Stimulated activated CD4-positive, alpha-beta T cell treated with anti-CD3 and anti-CD28 coated beads, TNF-alpha, amount 100 ng/mL, for 48 hours (primary cell): ENCODE results near the gene UNK.

Experiments
- DNase-seq, 3 donors: peaks; one replicate each; pipeline ENCODE4 v3.0.0-alpha.2; 2020; ENCODE audit warnings: low read depth in 3 of 3

The UNK gene

GRCh38 chr17:75832652-75833400 lies 48.2 kb downstream of the UNK start:
- DNase-seq: no peak

DNA sequence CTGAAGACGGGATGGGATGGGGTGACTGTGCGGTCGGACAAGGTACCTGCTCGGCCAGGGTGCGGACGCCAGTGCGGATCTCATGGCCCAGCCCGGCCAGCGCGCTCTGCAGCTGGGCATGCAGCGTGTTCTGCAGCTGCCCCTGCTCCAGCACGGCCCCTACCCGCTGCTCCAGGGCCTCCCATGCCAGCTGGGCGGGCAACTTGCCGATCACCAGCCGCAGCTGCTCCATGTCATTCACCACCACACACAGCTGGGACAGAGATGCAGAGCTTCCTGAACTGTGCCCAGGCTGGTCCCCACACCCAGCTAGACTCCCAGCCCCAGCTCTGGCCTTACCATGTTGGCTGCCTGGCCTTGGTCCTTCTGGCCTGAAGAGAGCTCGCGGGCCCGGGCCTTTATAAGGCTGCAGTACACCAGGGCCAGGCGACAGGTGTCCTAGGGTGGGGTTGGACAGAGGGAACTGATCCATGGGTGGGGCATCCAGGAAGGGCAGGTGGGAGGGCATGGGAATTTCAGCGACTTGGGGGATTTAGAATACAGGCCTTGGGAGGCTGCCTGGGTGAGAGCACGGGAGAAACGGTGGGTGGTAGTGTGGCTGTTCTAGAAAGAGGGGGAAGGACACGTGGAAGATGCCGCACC lies 49.8 kb downstream of the UNK start:
- no peak for DNase-seq

DNA sequence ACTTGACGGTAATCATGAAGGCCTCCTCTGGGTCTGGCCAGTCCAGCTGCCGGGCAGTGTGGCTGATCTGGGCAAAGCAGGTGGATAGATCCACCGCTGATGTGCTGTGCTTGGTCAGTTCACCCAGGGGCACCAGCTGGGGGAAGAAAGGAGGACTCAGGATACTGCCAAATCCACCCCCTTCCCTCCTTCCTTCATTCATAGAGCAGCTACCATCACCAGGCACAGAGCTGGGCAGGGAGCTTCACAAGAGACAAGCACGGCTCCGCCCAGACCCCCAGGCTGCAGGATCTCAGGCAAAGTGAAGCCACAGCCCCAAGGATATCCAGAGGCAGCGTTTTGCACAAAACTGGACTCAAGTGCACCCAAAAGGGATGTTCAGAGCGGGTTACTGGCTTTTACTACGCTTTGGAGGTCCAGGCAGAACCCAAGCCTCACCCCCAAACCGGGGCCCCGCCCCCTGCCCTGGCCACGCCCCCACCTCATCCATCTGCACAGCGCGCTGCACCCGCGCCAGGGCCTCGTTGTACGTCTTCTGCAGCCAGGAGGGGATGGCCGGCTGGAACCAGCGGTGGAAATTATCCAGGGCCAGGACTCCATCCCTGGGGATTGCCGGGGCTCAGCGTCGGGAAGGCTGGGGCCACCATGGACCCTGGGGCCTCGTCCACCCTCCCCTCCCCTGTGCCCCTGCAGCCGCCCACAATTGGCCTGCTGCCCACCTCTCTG lies 50.5 kb downstream of the UNK start:
- no peak for DNase-seq

DNA sequence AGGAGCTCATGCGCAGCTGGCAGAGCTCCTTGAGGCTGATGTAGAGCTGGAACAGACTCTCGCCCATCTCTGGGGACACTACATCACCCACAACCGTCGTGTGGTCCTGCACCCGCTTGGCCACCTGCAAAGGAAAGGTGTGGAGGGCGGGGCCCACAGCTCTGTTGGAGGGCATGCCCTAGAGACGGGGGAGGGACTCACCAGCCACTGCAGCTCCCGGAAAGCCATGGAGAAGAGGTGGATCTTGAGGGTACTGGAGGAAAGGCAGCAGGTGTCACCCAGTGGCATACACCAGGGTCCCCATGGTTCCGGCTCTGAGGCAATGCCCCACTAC lies 51.0 kb downstream of the UNK start:
- no peak for DNase-seq

GRCh38 chr17:75836605-75837004 lies 52.0 kb downstream of the UNK start:
- no peak for DNase-seq

- DNase-seq: no peak
Measured at GRCh38 chr17:75837899-75838298, 53.3 kb downstream of the UNK start.

DNA sequence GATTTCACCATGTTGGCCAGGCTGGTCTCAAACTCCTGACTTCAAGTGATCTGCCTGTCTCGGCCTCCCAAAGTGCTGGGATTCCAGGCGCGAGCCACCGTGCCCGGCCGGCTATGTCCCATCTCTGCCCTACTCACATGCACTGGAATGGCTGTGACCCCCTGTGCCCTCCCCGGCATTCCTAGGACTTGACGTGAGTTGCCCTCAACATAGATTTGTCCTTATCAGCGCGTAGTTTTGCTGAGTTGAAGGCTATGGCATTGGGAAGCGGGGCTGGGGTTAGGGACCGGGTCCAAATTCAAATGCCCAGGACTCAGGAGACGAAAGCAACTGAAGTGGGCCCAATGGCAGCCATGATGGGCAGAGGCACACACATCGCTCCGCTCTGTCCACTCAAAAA lies 53.8 kb downstream of the UNK start:
- no peak for DNase-seq

DNA sequence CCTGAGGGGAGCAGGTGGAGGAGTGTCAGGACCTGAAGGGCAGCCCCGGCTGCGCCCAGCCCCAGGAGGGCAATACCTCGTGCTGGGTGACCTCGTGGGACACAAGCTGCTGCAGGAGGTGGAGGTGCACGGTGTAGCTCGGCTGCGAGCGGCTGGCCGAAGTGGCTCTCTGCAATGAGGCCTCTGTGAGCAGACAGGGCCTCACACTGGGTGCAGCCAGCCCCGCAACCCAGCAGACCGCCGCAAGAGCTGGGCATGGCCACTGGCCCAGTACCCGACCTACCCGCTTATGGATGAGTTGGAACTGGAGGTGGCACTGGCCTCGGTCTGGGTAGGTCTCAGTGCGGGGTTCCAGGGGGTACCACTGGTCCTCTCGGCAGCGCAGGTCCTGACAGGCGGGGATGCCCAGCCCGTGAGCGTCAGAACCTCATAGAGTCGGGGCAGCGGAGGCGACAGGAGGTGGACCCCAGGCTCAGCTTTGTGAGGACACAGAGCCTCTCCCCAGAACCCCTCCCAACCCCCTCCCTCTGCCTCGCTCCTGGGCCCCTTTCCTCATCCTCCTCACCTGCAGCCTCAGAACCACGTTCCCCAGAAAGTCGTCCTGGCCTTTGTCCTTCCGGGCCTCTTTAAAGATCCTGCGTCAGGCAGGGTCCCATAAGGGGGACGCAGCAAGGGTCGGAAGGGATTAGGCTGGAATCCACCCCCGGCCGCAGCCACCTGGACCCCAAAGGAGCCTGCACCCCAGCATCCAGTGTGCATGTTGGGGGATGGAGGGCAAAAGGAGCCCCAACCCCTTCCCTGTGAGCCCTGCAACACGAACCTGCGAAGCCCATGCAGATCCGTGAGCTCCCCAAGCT lies 55.6 kb downstream of the UNK start:
- DNase-seq: no peak

DNA sequence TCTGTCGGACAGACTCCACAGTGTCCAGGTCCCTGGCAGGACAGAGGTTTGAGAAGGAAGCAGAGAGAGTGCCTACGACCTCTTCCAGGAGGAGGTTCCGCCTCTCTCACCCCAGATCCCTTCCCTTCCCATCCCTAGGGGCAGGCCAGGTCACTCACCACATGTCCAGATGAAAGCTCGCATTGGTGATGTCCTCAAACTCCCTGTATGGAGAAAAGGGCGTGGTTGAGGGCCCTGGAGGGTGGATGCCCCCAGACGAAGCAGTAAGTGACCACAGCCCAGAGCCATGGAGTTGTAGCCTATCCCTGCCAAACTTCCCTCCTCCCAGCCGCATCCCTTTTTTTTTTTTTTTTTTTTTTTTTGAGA lies 56.2 kb downstream of the UNK start:
- DNase-seq: no peak

GRCh38 chr17:75842411-75842810 lies 57.8 kb downstream of the UNK start:
- DNase-seq: no peak

DNA sequence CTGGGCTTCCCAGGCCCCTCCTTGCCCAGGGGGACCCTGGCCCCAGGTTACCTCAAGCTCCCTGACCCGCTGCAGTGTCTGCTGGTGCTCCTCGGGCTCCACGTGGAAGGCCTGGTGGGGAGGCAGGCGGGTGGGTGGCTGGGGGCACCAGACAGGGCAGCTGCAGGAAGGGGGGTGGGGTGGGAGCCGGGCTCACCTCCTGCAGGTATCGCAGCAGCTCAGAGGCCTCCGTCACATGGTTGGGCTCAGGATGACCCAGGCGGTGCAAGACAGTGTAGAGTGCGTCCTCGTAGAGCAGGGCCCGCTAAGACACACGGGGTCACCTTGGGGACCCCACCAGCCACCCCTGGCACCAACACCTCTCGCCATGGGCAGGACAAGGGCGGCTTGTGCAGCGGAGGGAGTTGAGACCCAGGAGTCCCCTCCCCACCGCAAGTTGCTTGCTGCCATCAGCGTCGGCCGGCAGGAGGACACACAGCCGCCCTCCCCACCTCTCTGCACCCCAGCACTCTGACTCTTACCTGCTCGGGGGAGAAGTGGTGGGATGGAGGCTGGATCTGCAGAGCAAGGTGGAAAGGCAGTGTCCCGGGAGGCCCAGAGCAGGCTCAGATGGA lies 58.5 kb downstream of the UNK start:
- DNase-seq: no peak

GRCh38 chr17:75843577-75844529 lies 59.2 kb downstream of the UNK start, which contains the start of gene UNC13D:
UNC13D (minus strand) TSS chr17:75844404; CDS start chr17:75844337, 67 bp downstream.
- peak in 1 of 3 donors; percentile 49 for DNase-seq

DNA sequence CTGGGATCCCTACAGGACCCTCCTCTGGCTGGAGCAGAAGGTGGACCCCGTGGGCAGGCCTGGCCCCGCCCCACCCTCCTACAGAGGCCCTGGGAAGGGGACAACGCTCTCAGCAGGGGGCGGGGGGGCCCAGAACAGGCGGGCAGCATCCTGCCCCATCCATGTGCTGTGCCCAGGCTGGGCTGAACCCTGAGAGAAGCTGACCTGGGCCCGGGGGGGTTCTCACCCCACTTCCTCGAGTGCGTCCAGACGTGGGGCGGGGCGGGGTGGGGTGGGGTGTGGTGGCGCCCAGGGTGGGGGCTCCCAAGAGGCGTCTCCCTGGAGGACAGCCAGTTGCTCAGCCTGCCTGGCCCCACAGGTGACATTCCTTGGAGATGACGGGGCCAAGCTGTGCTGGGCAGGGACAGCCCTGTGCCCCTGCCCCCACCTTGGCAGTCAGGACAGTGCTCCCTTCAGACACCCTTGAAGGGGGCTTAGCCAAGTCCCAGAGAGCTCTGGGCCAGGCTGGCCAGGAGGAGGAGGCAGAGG lies 60.0 kb downstream of the UNK start:
- DNase-seq: no peak

GRCh38 chr17:75845058-75845711 lies 60.6 kb downstream of the UNK start:
- peak in 2 of 3 donors; percentile 66 to 67 for DNase-seq

- DNase-seq: no peak
Measured at GRCh38 chr17:75845933-75846691, 61.5 kb downstream of the UNK start.

GRCh38 chr17:75846692-75847613 lies 62.3 kb downstream of the UNK start:
- DNase-seq: no peak

GRCh38 chr17:75847614-75848522 lies 63.3 kb downstream of the UNK start:
- DNase-seq: no peak
